ENCODE results near the gene ABCC10. TPM values are rescaled to one million over a fixed set of nuclear protein-coding genes. Genes with fewer than 3 reads are reported as not detected.

The ABCC10 gene
- total RNA-seq, 6 donors from 2014 or later, result 18.8 to 75.4 (median 34.2) TPM

DNA sequence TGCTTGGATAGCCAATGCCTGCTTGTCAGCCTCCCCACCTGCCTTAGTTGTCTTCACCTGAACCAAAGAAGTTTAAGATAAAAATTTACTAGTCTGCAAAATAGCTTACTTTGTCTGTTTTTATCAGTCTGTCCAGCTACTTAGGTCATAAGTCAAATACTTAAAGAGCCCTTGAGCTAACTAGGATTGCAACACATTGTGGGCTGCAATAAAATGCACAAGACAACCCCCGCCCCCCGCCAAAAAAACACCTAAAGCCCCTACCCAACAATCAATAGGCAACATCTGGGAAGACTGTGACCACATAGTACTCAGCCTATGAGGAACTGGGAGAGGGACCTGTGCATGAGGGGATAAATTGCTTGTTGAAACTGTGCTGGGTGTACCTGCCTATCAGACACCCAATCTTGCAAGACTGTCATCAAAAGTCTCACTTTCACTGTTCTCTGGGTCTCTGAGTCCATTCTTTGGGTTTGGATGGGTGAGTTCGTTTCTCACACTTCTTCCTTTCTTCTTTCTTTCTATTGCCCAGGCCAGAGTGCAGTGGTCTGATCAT lies 27.3 kb upstream of the ABCC10 start:
- Histone ChIP-seq H3K27ac (peak overlapping the region in 1 of 4 donors; percentile 42), H3K4me1 (peaks cover 0 to 25% (median 0%) of the 10 kb centered on the region in 4 donors), H3K9me3 (no peaks in the 10 kb centered on the region), H3K27me3 (no peaks in the 10 kb centered on the region), H3K36me3 (no peaks in the 10 kb centered on the region), H3K4me3 (no peak overlapping the region)
- DNase-seq (no peak), ATAC-seq (ENCODE audit: low FRiP score in 2 of 2) (no peak)
- no peak for TF ChIP-seq POLR2AphosphoS5 (IDR thresholded peaks at IDR 0.05)
- TF ChIP-seq, protein P1, sequence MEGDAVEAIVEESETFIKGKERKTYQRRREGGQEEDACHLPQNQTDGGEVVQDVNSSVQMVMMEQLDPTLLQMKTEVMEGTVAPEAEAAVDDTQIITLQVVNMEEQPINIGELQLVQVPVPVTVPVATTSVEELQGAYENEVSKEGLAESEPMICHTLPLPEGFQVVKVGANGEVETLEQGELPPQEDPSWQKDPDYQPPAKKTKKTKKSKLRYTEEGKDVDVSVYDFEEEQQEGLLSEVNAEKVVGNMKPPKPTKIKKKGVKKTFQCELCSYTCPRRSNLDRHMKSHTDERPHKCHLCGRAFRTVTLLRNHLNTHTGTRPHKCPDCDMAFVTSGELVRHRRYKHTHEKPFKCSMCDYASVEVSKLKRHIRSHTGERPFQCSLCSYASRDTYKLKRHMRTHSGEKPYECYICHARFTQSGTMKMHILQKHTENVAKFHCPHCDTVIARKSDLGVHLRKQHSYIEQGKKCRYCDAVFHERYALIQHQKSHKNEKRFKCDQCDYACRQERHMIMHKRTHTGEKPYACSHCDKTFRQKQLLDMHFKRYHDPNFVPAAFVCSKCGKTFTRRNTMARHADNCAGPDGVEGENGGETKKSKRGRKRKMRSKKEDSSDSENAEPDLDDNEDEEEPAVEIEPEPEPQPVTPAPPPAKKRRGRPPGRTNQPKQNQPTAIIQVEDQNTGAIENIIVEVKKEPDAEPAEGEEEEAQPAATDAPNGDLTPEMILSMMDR (IDR thresholded peaks at IDR 0.05), result no peak
- TF ChIP-seq EP300 (IDR thresholded peaks at IDR 0.05), result no peak
- TF ChIP-seq POLR2A (IDR thresholded peaks at IDR 0.05), result no peak
- WGBS, 2 donors, result 49 to 72% methylated on average over 3 of the region's 3 CpGs

DNA sequence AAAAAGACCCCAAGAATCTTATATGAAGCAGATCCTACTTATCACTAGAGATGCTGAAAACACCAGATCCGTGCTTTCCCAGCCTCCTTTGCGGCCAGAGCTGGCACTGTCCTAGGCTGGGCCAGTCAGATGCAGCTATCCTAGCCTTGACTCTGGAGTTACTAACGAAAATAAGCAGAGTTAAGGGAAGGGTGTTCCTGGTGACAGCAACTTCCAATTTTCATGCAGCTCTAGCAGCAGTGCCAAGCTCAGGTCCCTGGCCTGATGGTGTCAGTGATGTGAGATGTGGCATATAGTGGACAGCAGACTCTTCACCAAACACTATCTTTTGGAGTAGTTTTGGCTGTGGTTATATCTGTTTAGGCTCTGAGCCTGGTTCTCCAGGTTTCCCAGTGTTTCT lies 25.6 kb upstream of the ABCC10 start:
- Histone ChIP-seq H3K9me3 (no peaks in the 10 kb centered on the region), H3K36me3 (peaks cover 0 to 2% (median 0%) of the 10 kb centered on the region in 4 donors), H3K4me3 (no peak overlapping the region), H3K27me3 (no peaks in the 10 kb centered on the region), H3K4me1 (peaks cover 0 to 13% (median 0%) of the 10 kb centered on the region in 4 donors), H3K27ac (no peak overlapping the region)
- no peak for DNase-seq
- TF ChIP-seq, protein P1 (IDR thresholded peaks at IDR 0.05), result no peak
- TF ChIP-seq EP300 (IDR thresholded peaks at IDR 0.05) (no peak), POLR2A (IDR thresholded peaks at IDR 0.05) (no peak), POLR2AphosphoS5 (IDR thresholded peaks at IDR 0.05) (no peak)
- no peak for ATAC-seq (ENCODE audit: low FRiP score in 2 of 2)
- WGBS, 2 donors, result 91 to 92% methylated on average over 3 of the region's 3 CpGs

DNA sequence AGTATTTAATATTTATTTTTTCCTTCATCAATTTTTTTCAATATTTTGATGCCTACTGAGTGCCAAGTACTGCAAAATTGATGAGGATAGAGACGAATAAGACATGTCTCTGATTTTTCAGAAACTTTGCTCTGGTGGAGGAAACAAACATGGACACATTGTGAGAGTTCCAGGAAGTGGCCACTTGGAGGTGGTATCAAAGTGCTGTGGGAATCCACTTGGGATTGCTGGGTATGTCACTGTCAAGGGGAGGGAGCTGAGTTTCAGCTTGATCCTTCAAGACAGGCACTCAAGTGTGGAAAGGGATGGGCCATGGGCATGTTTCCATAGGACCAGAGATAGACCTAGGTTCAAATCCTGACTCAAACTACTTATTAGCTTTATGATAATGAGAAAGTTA lies 24.5 kb upstream of the ABCC10 start:
- H3K9me3 ChIP-seq, result no peaks in the 10 kb centered on the region
- H3K27me3 ChIP-seq, result no peaks in the 10 kb centered on the region

DNA sequence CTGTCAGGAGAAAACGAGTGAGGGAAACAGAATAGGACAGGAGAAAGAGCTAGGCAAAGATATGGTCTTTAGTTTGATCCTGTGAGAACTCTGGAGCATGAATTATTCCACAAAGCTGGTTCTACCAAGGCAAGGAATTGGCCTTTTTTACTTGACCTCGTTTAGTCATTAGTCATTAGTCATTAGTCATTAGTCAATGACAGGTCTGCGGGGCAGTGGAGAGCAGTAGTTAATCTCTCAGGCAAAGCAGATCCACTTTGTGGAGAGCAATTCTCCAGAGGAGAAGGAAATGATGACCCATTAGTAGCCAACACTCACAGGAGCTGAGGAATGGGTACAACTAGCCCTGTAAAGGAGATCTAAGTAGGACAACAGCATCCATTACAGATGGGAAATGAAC lies 22.0 kb upstream of the ABCC10 start:
- H3K4me3 ChIP-seq, result no peak overlapping the region
- TF ChIP-seq, protein P1 (IDR thresholded peaks at IDR 0.05), result no peak
- TF ChIP-seq EP300 (IDR thresholded peaks at IDR 0.05) (no peak), POLR2AphosphoS5 (IDR thresholded peaks at IDR 0.05) (no peak), POLR2A (IDR thresholded peaks at IDR 0.05) (no peak)
- no peak overlapping the region for H3K27ac ChIP-seq
- WGBS, 2 donors, result 54 to 62% methylated on average over 3 of the region's 3 CpGs
- ATAC-seq (ENCODE audit: low FRiP score in 2 of 2) (no peak), DNase-seq (no peak)
- no peaks in the 10 kb centered on the region for H3K9me3 ChIP-seq
- no peaks in the 10 kb centered on the region for H3K27me3 ChIP-seq
- H3K4me1 ChIP-seq, result no peaks in the 10 kb centered on the region
- H3K36me3 ChIP-seq, result peaks cover 0 to 4% (median 0%) of the 10 kb centered on the region in 4 donors

More for the DNA sequence above, 24.5 kb upstream of the ABCC10 start:
- Histone ChIP-seq H3K27ac (no peak overlapping the region), H3K4me3 (no peak overlapping the region), H3K36me3 (peaks cover 0 to 4% (median 0%) of the 10 kb centered on the region in 4 donors), H3K4me1 (peaks cover 0 to 10% (median 0%) of the 10 kb centered on the region in 4 donors)
- ATAC-seq (ENCODE audit: low FRiP score in 2 of 2) (no peak), DNase-seq (no peak)
- TF ChIP-seq POLR2A (IDR thresholded peaks at IDR 0.05) (no peak), EP300 (IDR thresholded peaks at IDR 0.05) (no peak), POLR2AphosphoS5 (IDR thresholded peaks at IDR 0.05) (no peak)
- TF ChIP-seq, protein P1 (IDR thresholded peaks at IDR 0.05), result no peak
- WGBS, 2 donors, result 73 to 75% methylated on average over 1 of the region's 1 CpG

DNA sequence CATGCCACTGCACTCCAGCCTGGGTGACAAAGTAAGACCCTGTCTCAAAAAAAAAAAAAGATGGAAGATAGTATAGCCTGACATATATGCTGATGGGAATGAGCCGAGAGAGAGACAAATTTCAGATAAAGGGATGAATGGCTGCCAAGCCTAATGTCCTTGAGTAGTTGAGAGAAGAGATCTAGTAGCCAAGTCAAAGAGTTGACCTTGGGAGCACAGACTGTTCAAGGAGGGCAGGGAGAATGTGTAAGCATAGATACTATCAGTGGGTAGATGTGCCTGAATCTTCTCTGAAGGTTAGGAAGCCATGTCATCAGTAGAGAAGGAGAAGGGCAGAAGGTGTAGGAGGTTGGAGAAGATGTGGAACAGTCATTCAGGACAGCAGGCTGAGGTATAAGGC lies 20.0 kb upstream of the ABCC10 start:
- Histone ChIP-seq H3K9me3 (no peaks in the 10 kb centered on the region), H3K4me3 (no peak overlapping the region), H3K36me3 (peaks cover 0 to 4% (median 0%) of the 10 kb centered on the region in 4 donors), H3K27me3 (no peaks in the 10 kb centered on the region), H3K4me1 (no peaks in the 10 kb centered on the region), H3K27ac (no peak overlapping the region)
- WGBS, 2 donors, result 75 to 85% methylated on average over 1 of the region's 1 CpG
- ATAC-seq (ENCODE audit: low FRiP score in 2 of 2), result no peak
- DNase-seq, result no peak
- TF ChIP-seq POLR2A (IDR thresholded peaks at IDR 0.05), result no peak
- no peak for TF ChIP-seq EP300 (IDR thresholded peaks at IDR 0.05)
- no peak for TF ChIP-seq POLR2AphosphoS5 (IDR thresholded peaks at IDR 0.05)
- TF ChIP-seq, protein P1 (IDR thresholded peaks at IDR 0.05), result no peak

Data from upper lobe of left lung (tissue), 6 donors.